Esophagus muscularis mucosa (tissue), 4 donors: ENCODE data around the gene ADAMTS16. TPM values are rescaled to one million over a fixed set of nuclear protein-coding genes. Genes with fewer than 3 reads are reported as not detected.

Source experiments
- DNase-seq: peaks from one replicate; pipeline ENCODE4 v3.0.0-alpha.2; 2017; ENCODE audit errors: extremely low spot score
- H3K27ac ChIP-seq, 4 donors: fragments of 200-600 bp; sonication (generic); replicated peaks in 1 of 4; 1 replicate in 3 of 4; 2 replicates in 1 of 4; pipeline ENCODE4 v1.5.1; 2016 to 2019; ENCODE audit warnings: mild to moderate bottlenecking in 1 of 4
- H3K27me3 ChIP-seq, 4 donors: fragments of 200-600 bp; sonication (generic); one replicate each; pipeline versions ENCODE4 v1.5.1 to v1.6.0; 2016 to 2019
- H3K36me3 ChIP-seq, 4 donors: fragments of 200-600 bp; sonication (generic); one replicate each; pipeline ENCODE4 v1.5.1; 2016 to 2019
- H3K4me1 ChIP-seq, 4 donors: fragments of 200-600 bp; sonication (generic); one replicate each; pipeline ENCODE4 v1.5.1; 2016 to 2019
- H3K4me3 ChIP-seq, 4 donors: fragments of 200-600 bp; sonication (generic); 1 replicate in 2 of 4; 2 replicates in 2 of 4; pipeline ENCODE4 v1.5.1; 2016 to 2019; ENCODE audit warnings: mild to moderate bottlenecking in 4 of 4, moderate library complexity in 1 of 4
- H3K9me3 ChIP-seq, 4 donors: fragments of 200-600 bp; sonication (generic); 1 replicate in 3 of 4; 2 replicates in 1 of 4; pipeline ENCODE4 v1.5.1; 2016 to 2019
- CTCF ChIP-seq, 3 experiments: fragments of 200-600 bp in 2 of 3; fragments of 450-650 bp in 1 of 3; sonication (generic) in 2 of 3; IDR thresholded peaks; one replicate each; pipeline ENCODE4 v1.5.1; 2017 to 2019; ENCODE audit warnings: antibody characterized with exemption in 3 of 3, mild to moderate bottlenecking in 2 of 3, moderate library complexity in 1 of 3
- EP300 ChIP-seq: sonication (generic); formaldehyde crosslinking; IDR thresholded peaks from one replicate; pipeline ENCODE4 v1.6.1; 2017; ENCODE audit warnings: antibody characterized with exemption
- POLR2A ChIP-seq: fragments of 450-650 bp; IDR thresholded peaks from one replicate; pipeline ENCODE4 v1.6.1; 2017; ENCODE audit warnings: antibody characterized with exemption, moderate library complexity, mild to moderate bottlenecking, low read depth
- POLR2AphosphoS5 ChIP-seq, 2 donors: sonication (generic); formaldehyde crosslinking; IDR thresholded peaks; one replicate each; pipeline ENCODE4 v1.6.1; 2017; ENCODE audit warnings: antibody characterized with exemption in 2 of 2
- WGBS: methylation state at CpG from one replicate; pipeline ENCODE4 v1.1.5; 2018; 5-methylcytosine and 5-hydroxymethylcytosine counted together
- intact Hi-C: fragments of 100-400 bp; cut with DNase I; formaldehyde crosslinking; loops from one replicate; pipeline ENCODE4 v1.15.1; 2023
- total RNA-seq, 4 donors: library from RNA; depleted of rRNA; stranded (reverse); fragments of >200 nt; gene quantifications; one replicate each; pipeline versions ENCODE4 v1.1.0 to v1.2.1, GENCODE V29; 2016

ADAMTS16 gene
- total RNA-seq, 4 donors from 2014 or later, result 0.42 to 1.1 (median 0.50) TPM; not detected in 1

DNA sequence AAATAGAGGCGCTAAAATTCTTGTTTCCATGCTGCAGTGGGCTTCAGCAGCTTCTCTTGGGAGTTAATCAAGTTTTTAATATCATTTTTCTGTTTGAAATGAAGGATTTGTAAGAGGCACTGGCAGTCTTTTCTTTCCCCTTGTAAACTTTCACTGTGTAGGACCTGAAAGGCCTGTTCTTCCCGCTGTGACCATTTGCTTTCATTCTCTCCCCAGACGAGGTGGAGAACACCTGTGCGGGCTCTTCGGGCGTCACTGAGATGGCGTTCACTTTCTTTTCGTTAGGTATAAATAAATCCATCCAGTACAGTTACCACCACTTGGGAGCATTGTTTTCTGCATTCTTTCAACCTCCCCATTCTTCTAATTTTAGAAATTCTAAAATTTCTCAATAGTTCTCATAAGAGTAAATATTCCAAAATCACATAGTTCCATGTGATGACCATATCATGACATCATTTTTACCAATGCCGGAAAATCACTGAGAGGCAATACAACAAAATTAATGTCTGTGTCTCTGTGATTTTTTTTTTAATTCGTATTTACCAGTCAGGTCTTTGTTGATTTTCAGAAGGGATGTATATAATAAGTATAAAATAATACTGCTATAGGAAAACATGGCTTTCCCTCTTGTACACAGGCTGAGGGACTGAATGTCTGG, 150.7 kb downstream of the ADAMTS16 start:
- no peak for DNase-seq
- 76% methylated on average over 10 of the region's 10 CpGs for WGBS
- Histone ChIP-seq H3K27me3 (no peaks in the 10 kb centered on the region), H3K4me1 (no peaks in the 10 kb centered on the region), H3K27ac (no peak overlapping the region), H3K36me3 (no peaks in the 10 kb centered on the region), H3K4me3 (no peak overlapping the region), H3K9me3 (peaks cover 0 to 19% (median 0%) of the 10 kb centered on the region in 4 donors)
- intact Hi-C loops, result no loop called here
- TF ChIP-seq POLR2A (no peak), CTCF (IDR thresholded peaks at IDR 0.05) (no peak), POLR2AphosphoS5 (IDR thresholded peaks at IDR 0.05) (no peak), EP300 (no peak)

DNA sequence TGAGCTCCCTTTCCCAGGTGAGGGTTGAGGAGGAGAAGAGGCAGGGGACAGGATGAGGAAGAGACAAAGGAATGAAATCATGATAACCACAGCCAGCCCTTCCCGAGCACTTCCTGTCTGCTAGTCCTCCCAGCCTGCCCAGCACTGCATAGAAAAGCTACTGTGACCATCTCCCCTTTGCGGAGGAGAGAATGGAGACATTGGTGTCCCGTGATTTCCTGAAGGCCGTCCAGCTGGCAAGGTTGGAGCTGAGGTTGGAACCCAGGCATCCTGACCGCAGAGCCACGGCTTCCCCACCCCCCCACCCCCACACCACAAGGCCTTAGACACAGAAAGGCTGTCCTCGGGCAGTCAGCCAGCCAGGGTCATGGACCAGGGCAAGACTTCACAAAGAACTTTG, 151.2 kb downstream of the ADAMTS16 start:
- Histone ChIP-seq H3K9me3 (peaks cover 0 to 19% (median 0%) of the 10 kb centered on the region in 4 donors), H3K27ac (no peak overlapping the region), H3K4me1 (no peaks in the 10 kb centered on the region), H3K4me3 (no peak overlapping the region), H3K27me3 (no peaks in the 10 kb centered on the region), H3K36me3 (no peaks in the 10 kb centered on the region)
- no peak for DNase-seq
- intact Hi-C loops, result no loop called here
- WGBS, result 67% methylated on average over 7 of the region's 7 CpGs
- no peak for TF ChIP-seq POLR2A
- TF ChIP-seq CTCF (IDR thresholded peaks at IDR 0.05), result no peak
- TF ChIP-seq POLR2AphosphoS5 (IDR thresholded peaks at IDR 0.05), result no peak
- no peak for TF ChIP-seq EP300

GRCh38 chr5:5293029-5293428, 152.9 kb downstream of the ADAMTS16 start:
- WGBS, result 76% methylated on average over 5 of the region's 5 CpGs
- Histone ChIP-seq H3K27me3 (no peaks in the 10 kb centered on the region), H3K36me3 (no peaks in the 10 kb centered on the region), H3K4me1 (no peaks in the 10 kb centered on the region), H3K9me3 (peaks cover 0 to 19% (median 0%) of the 10 kb centered on the region in 4 donors), H3K4me3 (no peak overlapping the region), H3K27ac (no peak overlapping the region)
- intact Hi-C loops, result no loop called here
- TF ChIP-seq EP300, result no peak
- TF ChIP-seq POLR2A, result no peak
- no peak for TF ChIP-seq CTCF (IDR thresholded peaks at IDR 0.05)
- no peak for TF ChIP-seq POLR2AphosphoS5 (IDR thresholded peaks at IDR 0.05)
- DNase-seq, result no peak

DNA sequence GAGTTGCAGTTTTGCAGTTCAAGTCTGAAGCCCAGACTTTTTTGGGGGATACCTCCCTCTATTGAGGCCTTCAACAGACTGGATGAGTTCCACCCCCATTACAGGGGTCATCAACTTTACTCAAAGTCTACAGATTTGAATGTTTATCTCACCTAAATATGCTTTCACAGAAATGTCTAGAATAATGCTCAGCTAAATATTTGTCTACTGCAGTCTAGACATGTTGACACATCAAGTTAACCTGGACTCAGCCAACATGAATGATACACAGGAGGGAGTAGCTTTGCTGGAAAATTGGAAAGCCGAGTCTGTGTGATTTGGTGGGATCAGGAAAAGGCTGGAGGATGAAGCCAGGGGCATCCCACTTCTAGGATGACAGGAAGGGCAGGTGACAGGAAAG, 154.3 kb downstream of the ADAMTS16 start:
- Histone ChIP-seq H3K36me3 (no peaks in the 10 kb centered on the region), H3K9me3 (peaks cover 0 to 19% (median 0%) of the 10 kb centered on the region in 4 donors), H3K27ac (no peak overlapping the region), H3K4me3 (no peak overlapping the region), H3K27me3 (no peaks in the 10 kb centered on the region), H3K4me1 (no peaks in the 10 kb centered on the region)
- no peak for TF ChIP-seq EP300
- TF ChIP-seq POLR2AphosphoS5 (IDR thresholded peaks at IDR 0.05), result no peak
- no peak for TF ChIP-seq POLR2A
- no peak for TF ChIP-seq CTCF (IDR thresholded peaks at IDR 0.05)
- intact Hi-C loops, result no loop called here
- 100% methylated on average over 1 of the region's 1 CpG for WGBS
- no peak for DNase-seq

DNA sequence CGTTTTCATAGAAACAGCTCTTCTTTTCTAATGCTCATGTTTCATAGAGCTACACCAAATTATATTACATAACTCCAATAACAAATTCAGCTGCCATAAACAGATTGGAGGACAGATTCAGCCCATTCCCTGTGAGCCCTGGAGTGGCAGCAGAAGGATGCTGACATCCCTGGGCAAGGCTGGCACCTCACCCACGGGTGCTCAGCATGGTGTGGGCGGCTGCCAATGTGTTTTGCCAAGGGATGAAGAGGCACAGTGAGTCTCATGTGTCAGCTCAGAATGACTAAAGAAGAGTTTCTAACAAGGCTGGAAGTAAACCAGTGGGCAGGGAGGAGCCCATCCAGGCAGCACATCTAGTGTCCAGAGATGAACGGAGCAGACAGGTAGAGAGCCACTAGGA, 155.2 kb downstream of the ADAMTS16 start:
- no peaks in the 10 kb centered on the region for H3K4me1 ChIP-seq

More for the DNA sequence above, 155.2 kb downstream of the ADAMTS16 start:
- TF ChIP-seq CTCF (IDR thresholded peaks at IDR 0.05) (no peak), EP300 (no peak), POLR2A (no peak), POLR2AphosphoS5 (IDR thresholded peaks at IDR 0.05) (no peak)
- DNase-seq, result no peak
- WGBS, result 56% methylated on average over 4 of the region's 4 CpGs
- Histone ChIP-seq H3K27me3 (no peaks in the 10 kb centered on the region), H3K27ac (no peak overlapping the region), H3K36me3 (no peaks in the 10 kb centered on the region), H3K9me3 (peaks cover 0 to 15% (median 0%) of the 10 kb centered on the region in 4 donors), H3K4me3 (no peak overlapping the region)
- intact Hi-C loops, result no loop called here
